Measurements from ENCODE around the gene PDCL3.

GRCh38 chr2:100518801-100519200 lies 44.0 kb upstream of the PDCL3 start:
- TF ChIP-seq RAD21 (IDR thresholded peaks at IDR 0.05; ENCODE audit: low read depth) (no peak), CEBPB (IDR thresholded peaks at IDR 0.05) (no peak), TCF12 (IDR thresholded peaks at IDR 0.05; ENCODE audit: low read depth) (no peak), EGR1 (IDR thresholded peaks at IDR 0.05) (no peak), TAF1 (IDR thresholded peaks at IDR 0.05; ENCODE audit: low read depth) (no peak), EP300 (IDR thresholded peaks at IDR 0.05; ENCODE audit: borderline replicate concordance) (no peak), YY1 (IDR thresholded peaks at IDR 0.05; ENCODE audit: low read depth) (no peak), MAX (IDR thresholded peaks at IDR 0.05) (no peak), CREB1 (IDR thresholded peaks at IDR 0.05; ENCODE audit: low read depth) (no peak), FOXM1 (IDR thresholded peaks at IDR 0.05; ENCODE audit: borderline replicate concordance, low read depth) (no peak)

All from Ishikawa (cell line).